ENCODE data around the gene RALY. TPM values are rescaled to one million over a fixed set of nuclear protein-coding genes. Genes with fewer than 3 reads are reported as not detected.

RALY gene
- total RNA-seq, 1 donor, result 42.3 TPM

- H3K4me3 ChIP-seq (ENCODE audit: low read depth, low read length), result no peak overlapping the region
- DNase-seq (ENCODE audit: low read depth), result no peak
- TF ChIP-seq, protein P1, sequence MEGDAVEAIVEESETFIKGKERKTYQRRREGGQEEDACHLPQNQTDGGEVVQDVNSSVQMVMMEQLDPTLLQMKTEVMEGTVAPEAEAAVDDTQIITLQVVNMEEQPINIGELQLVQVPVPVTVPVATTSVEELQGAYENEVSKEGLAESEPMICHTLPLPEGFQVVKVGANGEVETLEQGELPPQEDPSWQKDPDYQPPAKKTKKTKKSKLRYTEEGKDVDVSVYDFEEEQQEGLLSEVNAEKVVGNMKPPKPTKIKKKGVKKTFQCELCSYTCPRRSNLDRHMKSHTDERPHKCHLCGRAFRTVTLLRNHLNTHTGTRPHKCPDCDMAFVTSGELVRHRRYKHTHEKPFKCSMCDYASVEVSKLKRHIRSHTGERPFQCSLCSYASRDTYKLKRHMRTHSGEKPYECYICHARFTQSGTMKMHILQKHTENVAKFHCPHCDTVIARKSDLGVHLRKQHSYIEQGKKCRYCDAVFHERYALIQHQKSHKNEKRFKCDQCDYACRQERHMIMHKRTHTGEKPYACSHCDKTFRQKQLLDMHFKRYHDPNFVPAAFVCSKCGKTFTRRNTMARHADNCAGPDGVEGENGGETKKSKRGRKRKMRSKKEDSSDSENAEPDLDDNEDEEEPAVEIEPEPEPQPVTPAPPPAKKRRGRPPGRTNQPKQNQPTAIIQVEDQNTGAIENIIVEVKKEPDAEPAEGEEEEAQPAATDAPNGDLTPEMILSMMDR (IDR thresholded peaks at IDR 0.05; ENCODE audit: insufficient read depth, low read depth, low read length), result no peak
Observed at GRCh38 chr20:34104059-34104458, 110.3 kb downstream of the RALY start.

- no peak overlapping the region for H3K4me3 ChIP-seq (ENCODE audit: low read depth, low read length)
- no peak for DNase-seq (ENCODE audit: low read depth)
- TF ChIP-seq, protein P1 (IDR thresholded peaks at IDR 0.05; ENCODE audit: insufficient read depth, low read depth, low read length), result no peak
Observed at GRCh38 chr20:34105978-34106675, 112.4 kb downstream of the RALY start.

DNA sequence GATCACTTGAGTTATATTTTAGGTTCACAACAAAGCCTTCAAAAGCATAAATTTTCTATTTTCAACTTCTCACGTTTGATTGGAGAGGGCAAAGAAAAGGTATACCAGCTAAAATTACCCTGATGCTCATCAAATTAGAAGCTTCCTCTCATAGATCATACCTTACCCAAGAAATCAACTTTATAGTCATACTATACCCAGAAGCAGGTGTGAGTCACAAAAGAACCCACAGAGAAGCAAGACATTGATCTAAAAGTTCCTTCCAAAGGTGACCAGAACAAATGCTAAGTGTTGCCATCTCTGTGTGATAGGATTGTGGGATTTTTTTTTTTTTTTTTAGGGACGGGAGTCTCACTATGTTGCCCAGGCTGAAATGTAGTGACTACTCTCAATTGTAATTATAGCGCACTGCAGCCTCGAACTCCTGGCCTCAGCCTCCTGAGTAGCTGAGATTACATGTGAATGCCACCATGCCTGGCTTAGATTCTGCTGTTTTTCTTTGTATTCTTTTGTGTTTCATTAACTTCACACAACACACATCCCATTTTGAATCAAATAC is 115.0 kb downstream of the RALY start:
- no peak overlapping the region for H3K4me3 ChIP-seq (ENCODE audit: low read depth, low read length)
- TF ChIP-seq, protein P1 (IDR thresholded peaks at IDR 0.05; ENCODE audit: insufficient read depth, low read depth, low read length), result no peak
- no peak for DNase-seq (ENCODE audit: low read depth)

GRCh38 chr20:34109442-34109841 is 115.7 kb downstream of the RALY start:
- no peak for DNase-seq (ENCODE audit: low read depth)
- TF ChIP-seq, protein P1 (IDR thresholded peaks at IDR 0.05; ENCODE audit: insufficient read depth, low read depth, low read length), result no peak
- H3K4me3 ChIP-seq (ENCODE audit: low read depth, low read length), result peak overlapping the region; percentile 4

DNA sequence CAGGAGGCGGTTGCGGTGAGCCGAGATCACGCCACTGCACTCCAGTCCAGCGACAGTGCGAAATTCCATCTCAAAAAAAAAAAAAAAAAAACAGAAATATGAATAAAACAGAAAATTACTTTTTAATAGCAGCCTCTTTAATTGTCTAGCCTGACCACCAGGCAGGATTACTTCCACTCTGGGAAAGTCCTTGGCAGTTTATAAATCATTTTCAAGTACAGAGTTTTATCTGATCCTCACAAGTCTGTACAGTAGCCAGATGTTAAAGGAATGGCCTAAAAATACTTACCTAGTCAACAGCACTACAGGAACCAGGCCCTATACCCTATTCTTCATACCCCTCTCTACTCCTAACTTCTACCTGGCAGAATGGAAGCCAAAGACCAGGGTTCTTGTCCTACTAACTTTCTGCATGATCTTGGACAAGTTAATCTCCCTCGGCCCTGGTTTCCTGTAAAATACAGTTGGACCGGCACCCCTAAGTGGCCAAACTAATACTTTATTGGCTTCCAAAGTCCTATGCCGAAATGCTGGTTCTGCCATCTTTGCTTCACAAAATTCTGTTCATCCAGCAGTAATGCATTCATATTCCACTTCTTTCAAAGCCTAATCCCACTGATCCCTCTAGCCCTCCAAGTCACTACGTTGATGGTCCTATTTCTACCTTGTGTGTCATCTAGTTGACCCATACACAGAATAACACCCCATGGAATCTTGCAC is 116.5 kb downstream of the RALY start:
- H3K4me3 ChIP-seq (ENCODE audit: low read depth, low read length), result peak overlapping the region; percentile 99
- peak; percentile 61 for DNase-seq (ENCODE audit: low read depth)
- TF ChIP-seq, protein P1 (IDR thresholded peaks at IDR 0.05; ENCODE audit: insufficient read depth, low read depth, low read length), result no peak

GRCh38 chr20:34110745-34111641 is 117.3 kb downstream of the RALY start:
- peak overlapping the region; percentile 99 for H3K4me3 ChIP-seq (ENCODE audit: low read depth, low read length)
- peak; percentile 92 for DNase-seq (ENCODE audit: low read depth)
- TF ChIP-seq, protein P1 (IDR thresholded peaks at IDR 0.05; ENCODE audit: insufficient read depth, low read depth, low read length), result no peak
